A673 (cell line): ENCODE results near the gene TIAL1. TPM values are rescaled to one million over a fixed set of nuclear protein-coding genes. Genes with fewer than 3 reads are reported as not detected.

ENCODE experiments used
- BruUV-seq: library from RNA; stranded (reverse); fragments of 400-500 nt; replicated peaks from 2 replicates; lab custom pipeline; 2021; lab: Mats Ljungman, UMichigan
- CTCF ChIA-PET: fragments of 300-600 bp; sonication (Branson Sonifier 250); formaldehyde crosslinking; loops from one replicate; lab custom pipeline; 2022; ENCODE audit warnings: antibody characterized with exemption; lab: Charles Lee
- POLR2A ChIA-PET: fragments of 300-600 bp; sonication (Branson Sonifier 250); formaldehyde crosslinking; loops from one replicate; lab custom pipeline; 2022; ENCODE audit warnings: antibody characterized with exemption; ENCODE audit not compliant: low non-redundant PET; lab: Charles Lee
- DNase-seq: peaks from one replicate; pipeline ENCODE4 v3.0.0-alpha.2; 2015; ENCODE audit warnings: low spot score
- H3K27ac ChIP-seq: fragments of 200-600 bp; sonication (generic); 2 replicates; pipeline ENCODE4 v1.5.1; 2016; ENCODE audit warnings: mixed run types, low read depth, mild to moderate bottlenecking, mixed read lengths, antibody characterized with exemption, low read length; ENCODE audit not compliant: poor library complexity, severe bottlenecking
- H3K27me3 ChIP-seq: fragments of 200-600 bp; sonication (generic); replicated peaks from 2 replicates; pipeline ENCODE4 v1.6.1; 2017; ENCODE audit warnings: mixed run types, low read depth, mild to moderate bottlenecking, mixed read lengths, antibody characterized with exemption, low read length; ENCODE audit not compliant: insufficient read depth, poor library complexity
- H3K36me3 ChIP-seq: fragments of 200-600 bp; sonication (generic); 2 replicates; pipeline ENCODE4 v1.6.1; 2016; ENCODE audit warnings: mixed run types, mild to moderate bottlenecking, mixed read lengths, antibody characterized with exemption, low read length; ENCODE audit not compliant: insufficient read depth, poor library complexity, severe bottlenecking
- H3K4me1 ChIP-seq: fragments of 200-600 bp; sonication (generic); 2 replicates; pipeline ENCODE4 v1.6.1; 2017; ENCODE audit warnings: mixed run types, mild to moderate bottlenecking, mixed read lengths, antibody characterized with exemption, low read length; ENCODE audit not compliant: insufficient read depth, poor library complexity, severe bottlenecking
- H3K4me3 ChIP-seq: fragments of 200-600 bp; sonication (generic); 2 replicates; pipeline ENCODE4 v1.5.1; 2016; ENCODE audit warnings: low read depth, mixed run types, mild to moderate bottlenecking, mixed read lengths, low read length; ENCODE audit not compliant: poor library complexity, severe bottlenecking
- H3K9me3 ChIP-seq: fragments of 200-600 bp; sonication (generic); 2 replicates; pipeline ENCODE4 v1.6.1; 2016; ENCODE audit warnings: mixed run types, low read depth, mild to moderate bottlenecking, mixed read lengths, antibody characterized with exemption, low read length; ENCODE audit not compliant: poor library complexity, severe bottlenecking
- EZH2 ChIP-seq: fragments of 200-600 bp; sonication (generic); IDR thresholded peaks from 2 replicates; pipeline ENCODE4 v1.6.1; 2017; ENCODE audit warnings: borderline replicate concordance, low read depth, mild to moderate bottlenecking, mixed read lengths, antibody characterized with exemption, low read length; ENCODE audit not compliant: poor library complexity, severe bottlenecking
- intact Hi-C: fragments of 100-400 bp; cut with micrococcal nuclease; formaldehyde crosslinking; loops from one replicate; pipeline ENCODE4 v1.10.0; 2022; ENCODE audit not compliant: unreplicated experiment
- total RNA-seq: library from RNA; stranded (reverse); gene quantifications from 2 replicates; pipeline ENCODE4 v1.2.3, GENCODE V29; 2021
- TF ChIP-seq, protein P1 (sequence below): fragments of 300-800, 200-600 bp; sonication (generic); conservative IDR thresholded peaks from 2 replicates; pipeline ENCODE4 v1.5.1; 2017; ENCODE audit warnings: low read depth, mild to moderate bottlenecking, antibody characterized with exemption, low read length, moderate library complexity, mixed read lengths

TIAL1 gene
- total RNA-seq, 1 experiment from 2014 or later = 199 TPM

DNA sequence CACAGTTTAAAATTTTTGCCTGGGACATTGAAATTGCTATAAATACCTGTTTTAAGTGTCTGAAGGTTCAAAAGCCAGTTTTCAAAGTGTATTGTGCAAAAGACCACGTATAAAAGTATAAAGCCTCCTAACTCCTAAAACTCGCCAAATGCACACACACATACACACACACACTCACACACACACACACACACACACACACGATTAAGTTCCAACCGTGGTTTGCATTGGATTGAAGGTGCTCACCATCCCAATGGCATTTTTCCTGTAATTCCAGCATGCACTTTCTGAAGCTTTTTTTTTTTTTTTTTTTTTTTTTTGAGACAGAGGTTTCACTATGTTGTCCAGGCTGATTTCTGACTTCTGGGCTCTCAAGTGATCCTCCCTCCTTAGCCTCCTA, 51.5 kb downstream of the TIAL1 start:
- no peak overlapping the region for H3K4me3 ChIP-seq

DNA sequence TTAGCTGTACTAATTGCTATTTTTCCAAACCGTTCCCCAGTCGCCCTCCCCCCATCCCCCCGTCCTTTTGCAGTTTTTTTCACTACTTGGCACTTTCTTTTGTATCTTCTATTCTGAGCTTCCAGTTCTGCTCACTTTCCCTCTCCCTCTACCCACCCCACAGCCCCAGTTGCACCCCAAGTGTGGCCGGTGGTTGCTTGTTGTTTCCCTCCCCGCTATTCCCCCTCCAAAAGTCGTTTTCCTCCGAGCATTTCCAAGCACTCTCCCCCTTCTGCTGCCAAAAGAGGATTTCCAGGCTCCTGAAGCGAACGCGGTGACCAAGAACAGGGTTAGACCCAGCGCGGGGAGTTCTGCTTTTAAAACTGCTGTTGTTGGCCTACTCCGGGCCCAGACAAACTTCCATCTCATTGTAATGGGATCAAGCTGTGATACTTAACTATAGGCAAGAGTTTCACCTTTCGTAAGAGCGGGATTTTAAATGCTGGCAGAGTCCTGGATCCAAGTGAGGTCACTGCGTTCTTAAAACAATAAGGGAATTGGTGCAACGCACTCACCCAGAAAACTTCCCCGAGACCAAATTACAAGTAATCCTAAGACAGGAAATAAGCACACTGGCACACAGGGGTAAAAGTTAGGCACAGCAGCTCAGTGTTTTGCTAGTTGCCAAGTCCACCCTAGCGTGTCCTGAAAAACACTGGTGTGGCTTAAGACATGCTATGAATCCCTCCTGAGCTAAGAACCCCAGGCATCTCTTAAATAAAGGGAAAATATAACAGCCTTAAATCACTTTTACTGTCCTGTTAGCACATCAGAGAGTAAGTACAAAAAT, 52.7 kb downstream of the TIAL1 start:
- peak; percentile 78 for DNase-seq
- TSS peak; percentile 84 for BruUV-seq
- TF ChIP-seq EZH2 = no peak
- TF ChIP-seq, protein P1, sequence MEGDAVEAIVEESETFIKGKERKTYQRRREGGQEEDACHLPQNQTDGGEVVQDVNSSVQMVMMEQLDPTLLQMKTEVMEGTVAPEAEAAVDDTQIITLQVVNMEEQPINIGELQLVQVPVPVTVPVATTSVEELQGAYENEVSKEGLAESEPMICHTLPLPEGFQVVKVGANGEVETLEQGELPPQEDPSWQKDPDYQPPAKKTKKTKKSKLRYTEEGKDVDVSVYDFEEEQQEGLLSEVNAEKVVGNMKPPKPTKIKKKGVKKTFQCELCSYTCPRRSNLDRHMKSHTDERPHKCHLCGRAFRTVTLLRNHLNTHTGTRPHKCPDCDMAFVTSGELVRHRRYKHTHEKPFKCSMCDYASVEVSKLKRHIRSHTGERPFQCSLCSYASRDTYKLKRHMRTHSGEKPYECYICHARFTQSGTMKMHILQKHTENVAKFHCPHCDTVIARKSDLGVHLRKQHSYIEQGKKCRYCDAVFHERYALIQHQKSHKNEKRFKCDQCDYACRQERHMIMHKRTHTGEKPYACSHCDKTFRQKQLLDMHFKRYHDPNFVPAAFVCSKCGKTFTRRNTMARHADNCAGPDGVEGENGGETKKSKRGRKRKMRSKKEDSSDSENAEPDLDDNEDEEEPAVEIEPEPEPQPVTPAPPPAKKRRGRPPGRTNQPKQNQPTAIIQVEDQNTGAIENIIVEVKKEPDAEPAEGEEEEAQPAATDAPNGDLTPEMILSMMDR = no peak

More for the DNA sequence above, 51.5 kb downstream of the TIAL1 start:
- BruUV-seq = no TSS peak
- intact Hi-C loops = no loop called here
- CTCF ChIA-PET = no interaction called here
- peaks cover 42% of the 10 kb centered on the region for H3K4me1 ChIP-seq
- H3K27me3 ChIP-seq = no peaks in the 10 kb centered on the region
- no peak for DNase-seq
- H3K27ac ChIP-seq = no peak overlapping the region
- TF ChIP-seq EZH2 = no peak
- TF ChIP-seq, protein P1 = no peak
- H3K9me3 ChIP-seq = no peaks in the 10 kb centered on the region
- no peaks in the 10 kb centered on the region for H3K36me3 ChIP-seq
- POLR2A ChIA-PET = no interaction called here

DNA sequence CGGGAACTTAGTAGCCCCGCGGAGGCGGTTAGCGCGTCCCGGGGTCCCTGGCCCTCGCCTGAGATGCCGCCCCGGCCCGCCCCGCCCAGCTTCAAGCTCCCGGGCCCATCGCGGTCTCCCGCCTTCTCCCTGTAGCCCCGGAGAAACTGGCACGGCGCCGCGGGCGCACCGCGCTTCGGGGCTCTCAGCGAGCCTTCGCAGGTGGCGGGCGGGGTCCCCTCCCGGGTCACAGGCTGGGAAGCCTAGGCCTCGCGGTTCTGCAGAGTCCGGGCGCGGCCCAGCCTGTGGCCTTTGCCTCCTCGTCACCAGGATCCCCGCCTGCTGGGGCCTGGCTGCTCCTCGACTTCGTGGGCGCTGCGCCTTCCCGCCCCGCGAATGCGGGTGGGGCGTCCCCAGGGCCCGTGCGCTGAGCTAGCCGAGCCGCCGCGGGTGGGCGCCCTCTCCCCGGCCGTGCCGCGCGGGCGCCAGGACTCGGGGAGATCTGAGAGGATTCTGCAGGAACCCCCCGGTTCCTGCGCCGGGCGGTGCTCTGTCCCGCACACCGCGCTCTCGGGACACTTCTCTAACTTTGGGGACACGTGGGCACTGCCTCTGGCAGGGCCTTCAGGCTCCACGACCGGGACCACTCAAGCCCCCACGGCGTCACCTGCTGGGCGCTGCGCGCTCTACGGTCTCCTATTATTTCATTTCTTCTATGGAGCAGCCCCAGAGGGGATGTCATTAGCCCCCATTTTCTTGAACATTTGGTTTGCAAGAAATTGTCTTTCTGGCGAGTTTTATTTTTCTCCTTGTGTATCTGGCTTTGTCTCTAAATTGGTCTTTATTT, 53.6 kb downstream of the TIAL1 start:
- CTCF ChIA-PET = interaction anchor here (0.6 to 1.0 kb wide), 2 partner anchors 12 to 24 kb away, joined by 3 to 4 read pairs; no protein-coding TSS in a partner anchor
- Histone ChIP-seq H3K4me1 (peaks cover 42% of the 10 kb centered on the region), H3K4me3 (peak overlapping the region; percentile 67), H3K36me3 (no peaks in the 10 kb centered on the region), H3K27ac (peak overlapping the region; percentile 77), H3K9me3 (no peaks in the 10 kb centered on the region), H3K27me3 (no peaks in the 10 kb centered on the region)
- intact Hi-C loops = loop anchor here (5.0 kb wide), 1 partner anchor 336 kb away; the partner anchor contains the start of gene GRK5
- TF ChIP-seq, protein P1 = peak; percentile 62
- no peak for TF ChIP-seq EZH2
- BruUV-seq = no TSS peak
- POLR2A ChIA-PET = interaction anchor here (0.5 kb wide), 1 partner anchor 333 kb away, joined by 4 read pairs; no protein-coding TSS in a partner anchor
- peak; percentile 77 for DNase-seq

More for the DNA sequence above, 52.7 kb downstream of the TIAL1 start:
- Histone ChIP-seq H3K27me3 (no peaks in the 10 kb centered on the region), H3K9me3 (no peaks in the 10 kb centered on the region), H3K27ac (peak overlapping the region; percentile 77), H3K4me1 (peaks cover 42% of the 10 kb centered on the region), H3K36me3 (no peaks in the 10 kb centered on the region), H3K4me3 (peak overlapping the region; percentile 67)
- CTCF ChIA-PET = interaction anchor here (0.6 to 1.0 kb wide), 2 partner anchors 13 to 25 kb away, joined by 3 to 4 read pairs; no protein-coding TSS in a partner anchor
- intact Hi-C loops = loop anchor here (5.0 kb wide), 1 partner anchor 337 kb away; the partner anchor contains the start of gene GRK5
- POLR2A ChIA-PET = interaction anchor here (0.5 kb wide), 1 partner anchor 334 kb away, joined by 4 read pairs; no protein-coding TSS in a partner anchor
